Measurements from ENCODE around the gene ANKS1A. TPM values are rescaled to one million over a fixed set of nuclear protein-coding genes. Genes with fewer than 3 reads are reported as not detected.

ANKS1A gene, protein sequence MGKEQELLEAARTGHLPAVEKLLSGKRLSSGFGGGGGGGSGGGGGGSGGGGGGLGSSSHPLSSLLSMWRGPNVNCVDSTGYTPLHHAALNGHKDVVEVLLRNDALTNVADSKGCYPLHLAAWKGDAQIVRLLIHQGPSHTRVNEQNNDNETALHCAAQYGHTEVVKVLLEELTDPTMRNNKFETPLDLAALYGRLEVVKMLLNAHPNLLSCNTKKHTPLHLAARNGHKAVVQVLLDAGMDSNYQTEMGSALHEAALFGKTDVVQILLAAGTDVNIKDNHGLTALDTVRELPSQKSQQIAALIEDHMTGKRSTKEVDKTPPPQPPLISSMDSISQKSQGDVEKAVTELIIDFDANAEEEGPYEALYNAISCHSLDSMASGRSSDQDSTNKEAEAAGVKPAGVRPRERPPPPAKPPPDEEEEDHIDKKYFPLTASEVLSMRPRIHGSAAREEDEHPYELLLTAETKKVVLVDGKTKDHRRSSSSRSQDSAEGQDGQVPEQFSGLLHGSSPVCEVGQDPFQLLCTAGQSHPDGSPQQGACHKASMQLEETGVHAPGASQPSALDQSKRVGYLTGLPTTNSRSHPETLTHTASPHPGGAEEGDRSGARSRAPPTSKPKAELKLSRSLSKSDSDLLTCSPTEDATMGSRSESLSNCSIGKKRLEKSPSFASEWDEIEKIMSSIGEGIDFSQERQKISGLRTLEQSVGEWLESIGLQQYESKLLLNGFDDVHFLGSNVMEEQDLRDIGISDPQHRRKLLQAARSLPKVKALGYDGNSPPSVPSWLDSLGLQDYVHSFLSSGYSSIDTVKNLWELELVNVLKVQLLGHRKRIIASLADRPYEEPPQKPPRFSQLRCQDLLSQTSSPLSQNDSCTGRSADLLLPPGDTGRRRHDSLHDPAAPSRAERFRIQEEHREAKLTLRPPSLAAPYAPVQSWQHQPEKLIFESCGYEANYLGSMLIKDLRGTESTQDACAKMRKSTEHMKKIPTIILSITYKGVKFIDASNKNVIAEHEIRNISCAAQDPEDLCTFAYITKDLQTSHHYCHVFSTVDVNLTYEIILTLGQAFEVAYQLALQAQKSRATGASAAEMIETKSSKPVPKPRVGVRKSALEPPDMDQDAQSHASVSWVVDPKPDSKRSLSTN
- 8.8 and 10.9 TPM in 2 replicates for total RNA-seq

DNA sequence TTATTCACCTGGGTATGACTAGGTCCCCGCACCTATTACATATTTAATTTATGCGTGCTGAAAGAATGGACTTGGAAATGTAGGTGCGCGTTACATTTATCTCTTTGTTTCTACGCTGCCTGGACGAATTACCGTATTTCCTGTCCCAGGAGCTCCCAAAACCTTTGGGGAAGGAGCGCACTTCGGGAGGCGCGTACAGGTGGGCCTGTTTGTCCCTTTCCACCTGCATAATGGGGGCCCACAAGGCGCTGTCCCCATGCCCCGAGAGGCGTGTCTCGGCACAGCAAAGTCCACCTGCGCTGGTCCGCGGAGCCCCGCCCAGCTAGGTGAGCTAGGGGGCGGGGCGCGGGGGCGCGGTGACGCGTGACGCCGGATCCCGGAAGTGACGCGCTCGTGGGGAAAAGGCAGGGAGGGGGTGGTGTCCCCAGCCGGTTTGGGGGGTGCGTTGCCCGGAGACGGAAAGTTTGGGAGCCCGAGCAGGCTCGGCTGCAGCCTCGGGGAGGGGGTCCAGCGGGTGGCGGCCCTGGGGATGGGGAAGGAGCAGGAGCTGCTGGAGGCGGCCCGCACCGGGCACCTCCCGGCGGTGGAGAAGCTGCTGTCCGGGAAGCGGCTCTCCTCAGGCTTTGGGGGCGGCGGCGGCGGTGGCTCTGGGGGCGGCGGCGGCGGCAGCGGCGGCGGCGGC is at the start of gene ANKS1A:
TSS of gene ANKS1A (plus strand) at position 382 of the 682 bp plus-strand sequence. CDS start at position 530, 148 bp downstream.

DNA sequence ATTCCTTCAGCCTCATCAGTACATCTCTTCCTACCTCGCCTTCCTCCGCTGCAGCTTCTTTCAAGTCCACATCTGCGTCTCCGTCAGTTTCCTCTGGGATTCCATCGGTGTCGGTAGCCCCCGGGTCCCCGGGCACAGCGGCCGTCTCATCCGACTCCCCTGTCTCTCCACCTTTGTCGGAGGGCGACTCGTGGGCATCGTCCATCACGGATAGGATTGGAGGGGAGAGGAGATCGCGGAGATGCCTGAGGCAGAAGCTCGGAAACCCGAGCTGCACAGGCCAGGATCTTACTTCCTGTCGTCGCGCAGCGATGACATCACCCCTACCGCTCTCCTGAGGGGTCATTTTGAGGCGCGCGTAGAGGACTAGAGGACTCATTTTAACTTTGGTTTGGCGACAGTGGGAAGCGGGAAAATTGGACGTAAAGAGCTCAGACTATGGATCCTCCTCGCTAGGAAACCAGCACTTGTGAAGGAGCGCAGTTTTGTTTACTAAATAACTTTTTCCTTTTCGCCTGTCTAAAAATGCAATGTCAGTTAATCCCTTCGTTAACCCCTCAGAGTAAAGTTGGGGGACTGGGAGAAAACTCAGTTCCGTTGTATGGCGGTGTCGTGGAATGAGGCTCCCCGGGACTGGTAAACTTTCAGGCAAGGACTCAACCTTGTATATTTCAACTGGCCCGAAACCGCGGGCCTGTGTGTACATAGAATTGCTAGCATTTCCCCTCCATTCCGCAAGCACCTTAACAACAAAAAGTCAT is 1.1 kb upstream of the ANKS1A start, which contains the start of gene TAF11:
TSS of gene TAF11 (minus strand) at position 290 of the 761 bp plus-strand sequence. CDS start at position 205, 85 bp downstream.

Small RNA genes within 50 kb of the gene (small RNA-seq; reads per million reads assigned to genes)
- gene AL138721.1 (ENCODE audit: low replicate concordance) = 0.16 reads per million

Other genes with a start within 250 kb of the ANKS1A start
- 46.2 and 58.0 TPM in 2 replicates for gene ILRUN, start 192.5 kb upstream of the ANKS1A start, total RNA-seq
- gene SNRPC, start 131.8 kb upstream of the ANKS1A start, total RNA-seq = 70.5 and 72.7 TPM in 2 replicates
- gene BLTP3A, start 97.2 kb upstream of the ANKS1A start, total RNA-seq = 7.7 and 16.4 TPM in 2 replicates
- gene TAF11, start 1.2 kb upstream of the ANKS1A start, total RNA-seq = 15.5 and 20.0 TPM in 2 replicates

Measured in placental pericyte (primary cell).